NT2/D1 (cell line): ENCODE data around the gene CCDC78.
A peak's percentile ranks its signal among the peaks of the same experiment; 100 is the strongest.

Experiments used
- DNase-seq: peaks from one replicate; pipeline ENCODE4 v3.0.0-alpha.2; 2011; ENCODE audit warnings: low read depth, low spot score
- H3K27me3 ChIP-seq: 2 replicates; pipeline ENCODE4 v1.6.0; 2011; ENCODE audit warnings: mild to moderate bottlenecking; ENCODE audit not compliant: insufficient read length, insufficient read depth
- H3K36me3 ChIP-seq: 2 replicates; pipeline ENCODE4 v1.6.1; 2011; ENCODE audit warnings: mild to moderate bottlenecking, low read length, mixed read lengths; ENCODE audit not compliant: insufficient read depth, insufficient read length
- H3K4me1 ChIP-seq: 2 replicates; pipeline ENCODE4 v1.5.1; 2011; ENCODE audit not compliant: insufficient read depth, insufficient read length
- H3K4me3 ChIP-seq: 2 replicates; pipeline ENCODE4 v1.5.1; 2011; ENCODE audit warnings: low read depth; ENCODE audit not compliant: insufficient read length
- H3K9ac ChIP-seq: 2 replicates; pipeline ENCODE4 v1.6.0; 2011; ENCODE audit warnings: low read depth; ENCODE audit not compliant: insufficient read length
- H3K9me3 ChIP-seq: 2 replicates; pipeline ENCODE4 v1.5.1; 2011; ENCODE audit warnings: mild to moderate bottlenecking, low read length; ENCODE audit not compliant: insufficient read depth
- SUZ12 ChIP-seq: IDR thresholded peaks from 2 replicates; pipeline ENCODE4 v1.6.1; 2011; ENCODE audit not compliant: insufficient read length, insufficient read depth; ENCODE audit errors: extremely low read depth
- YY1 ChIP-seq: IDR thresholded peaks from 2 replicates; pipeline ENCODE4 v1.6.1; 2011; ENCODE audit not compliant: insufficient read length, insufficient read depth
- ZNF274 ChIP-seq: IDR thresholded peaks from 2 replicates; pipeline ENCODE4 v1.6.1; 2011; ENCODE audit warnings: mild to moderate bottlenecking, low read depth, low read length

Gene CCDC78

DNA sequence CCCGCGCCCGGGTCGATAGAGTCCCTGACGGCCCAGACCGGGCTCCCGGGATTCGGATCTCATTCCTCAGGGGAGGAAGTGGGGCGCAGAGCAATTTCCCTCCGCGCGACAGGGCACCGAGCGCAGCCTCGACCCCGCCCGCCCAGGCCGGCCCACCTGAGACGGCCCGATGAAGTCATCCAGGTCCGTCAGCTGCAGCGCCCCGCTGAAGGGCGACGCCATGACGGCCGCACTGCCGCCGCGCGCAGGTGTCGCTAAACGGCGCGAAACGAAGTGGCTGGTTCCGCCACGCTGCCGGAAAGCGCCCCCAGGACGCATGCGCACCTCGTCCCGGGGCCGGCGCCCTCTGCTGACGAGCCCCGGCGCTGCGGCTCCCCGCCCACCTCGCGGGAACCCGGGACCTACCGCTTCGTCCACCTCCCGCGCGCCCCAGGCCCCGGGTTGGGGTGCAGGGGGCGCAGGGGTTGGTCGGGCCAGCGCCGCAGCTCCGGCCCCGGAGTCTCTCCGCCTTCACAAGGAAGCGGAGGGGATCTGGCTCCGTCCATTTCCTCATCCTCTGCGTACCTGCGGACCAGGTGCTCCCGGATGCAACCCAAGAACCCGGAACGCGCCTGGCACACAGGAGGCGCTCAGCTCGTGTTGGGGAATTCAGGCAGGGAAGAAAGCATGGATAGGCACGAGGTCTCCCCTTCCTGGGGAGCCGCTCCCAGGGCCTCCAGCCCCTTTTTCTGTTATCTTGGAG is 14.7 kb upstream of the CCDC78 start, which contains the start of gene CIAO3:
CIAO3 (minus strand) TSS at position 234 of the 742 bp plus-strand sequence; CDS start at position 222, 12 bp downstream.
- no peaks in the 10 kb centered on the region for H3K27me3 ChIP-seq
- H3K4me1 ChIP-seq: peaks cover 2% of the 10 kb centered on the region
- peak; percentile 90 for DNase-seq

DNA sequence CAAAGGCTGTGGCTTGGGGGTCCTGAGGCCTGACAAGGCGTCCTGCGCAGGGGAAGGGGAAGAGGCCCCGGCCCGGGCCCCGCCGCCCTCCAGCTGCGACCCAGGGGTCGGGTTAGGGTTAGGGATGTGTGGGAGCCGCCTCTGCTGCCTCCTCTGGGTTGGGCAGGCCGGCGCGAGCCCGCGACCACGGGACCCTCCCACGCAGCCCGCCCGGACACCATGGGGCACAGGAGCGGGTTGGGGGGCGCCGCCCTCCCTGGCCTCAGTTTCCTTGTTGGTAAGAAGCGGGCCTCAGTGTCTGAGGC is 14.2 kb upstream of the CCDC78 start:
- no peak for DNase-seq
- no peaks in the 10 kb centered on the region for H3K9me3 ChIP-seq
- H3K27me3 ChIP-seq: no peaks in the 10 kb centered on the region
- TF ChIP-seq ZNF274 (no peak), YY1 (no peak)
- H3K4me3 ChIP-seq: peak overlapping the region; percentile 87
- peak overlapping the region; percentile 97 for H3K9ac ChIP-seq
- peaks cover 2% of the 10 kb centered on the region for H3K4me1 ChIP-seq
- peaks cover 34% of the 10 kb centered on the region for H3K36me3 ChIP-seq

More for the DNA sequence above, 14.7 kb upstream of the CCDC78 start, which contains the start of gene CIAO3:
- Histone ChIP-seq H3K9ac (peak within 1 kb of the TSS; percentile 97), H3K36me3 (peaks cover 29% of the 10 kb centered on the region), H3K4me3 (peak within 1 kb of the TSS; percentile 87), H3K9me3 (no peaks in the 10 kb centered on the region)
- TF ChIP-seq SUZ12: no peak
- peak; percentile 93 for TF ChIP-seq YY1

DNA sequence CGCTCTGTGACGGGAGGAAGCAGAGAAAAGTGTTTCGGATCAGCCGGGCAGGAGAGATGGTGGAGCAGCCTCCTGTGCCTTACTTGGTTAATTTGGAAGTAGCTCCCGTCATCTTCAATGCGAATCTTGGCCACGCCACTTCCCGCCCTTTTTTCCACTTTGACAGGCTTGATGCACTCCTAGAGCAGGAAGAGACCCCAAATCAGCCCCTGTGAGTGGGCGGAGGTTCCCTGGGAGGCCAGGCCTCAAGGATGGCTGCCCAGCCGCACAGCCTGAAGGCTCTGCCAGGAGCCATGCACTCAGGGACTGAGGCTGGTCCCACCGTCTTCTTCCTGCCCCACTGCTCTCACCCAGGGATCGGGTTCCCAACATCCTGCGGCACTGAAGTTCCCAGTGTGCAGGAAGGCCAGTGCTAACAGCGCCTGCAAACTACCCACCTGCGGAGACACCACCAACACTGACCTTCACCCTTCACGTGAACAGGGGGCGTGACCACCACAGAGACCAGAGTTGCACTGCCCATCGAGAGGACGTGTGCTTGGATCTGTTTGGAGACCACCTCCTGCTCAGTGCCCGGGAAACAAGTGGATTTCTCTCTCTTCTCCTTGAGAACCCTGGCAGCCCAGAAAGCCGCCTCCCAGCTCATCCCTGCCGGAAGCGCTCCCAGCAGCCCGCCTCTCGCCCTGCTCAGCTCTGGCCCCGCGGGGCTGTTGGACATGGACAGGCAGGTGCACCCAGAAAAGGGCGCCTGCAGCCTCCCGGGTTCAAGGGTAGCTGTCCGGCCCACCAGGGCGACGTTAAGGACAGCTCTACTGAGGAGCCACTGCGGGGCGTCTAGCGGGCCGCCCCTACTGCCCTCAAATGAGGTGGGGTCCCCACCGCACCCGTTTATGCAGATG is 13.6 kb upstream of the CCDC78 start:
- peak overlapping the region; percentile 87 for H3K4me3 ChIP-seq
- no peak for TF ChIP-seq SUZ12
- TF ChIP-seq ZNF274: no peak
- no peak for TF ChIP-seq YY1
- H3K4me1 ChIP-seq: peaks cover 2% of the 10 kb centered on the region
- H3K9me3 ChIP-seq: no peaks in the 10 kb centered on the region
- H3K36me3 ChIP-seq: peaks cover 40% of the 10 kb centered on the region
- H3K27me3 ChIP-seq: no peaks in the 10 kb centered on the region
- DNase-seq: no peak
- H3K9ac ChIP-seq: peak overlapping the region; percentile 97

DNA sequence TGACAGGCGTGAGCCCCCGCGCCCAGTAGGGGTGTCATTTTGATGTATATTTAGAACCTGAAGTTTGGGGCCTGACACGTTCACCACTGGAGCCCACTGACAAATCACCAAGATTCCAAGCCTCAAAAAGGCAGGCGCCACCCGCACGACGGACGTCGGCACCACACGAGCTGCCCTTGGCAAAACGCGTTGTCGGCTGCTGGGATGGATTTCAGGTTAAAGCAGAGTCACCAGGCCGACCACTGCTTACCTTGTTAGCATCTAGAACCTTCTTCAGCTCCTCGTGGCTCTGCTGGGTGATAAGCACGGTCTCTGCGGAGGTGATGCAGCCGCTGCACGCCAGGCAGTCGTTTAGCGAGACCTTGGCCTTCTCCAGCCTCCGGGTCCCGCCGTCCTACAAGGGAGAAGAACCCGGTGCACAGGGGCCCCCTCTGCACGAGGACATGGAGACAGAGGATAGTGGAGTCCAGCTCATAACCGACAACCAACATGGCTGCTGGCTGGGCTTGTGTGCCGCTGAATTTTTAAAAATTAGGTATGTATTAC is 10.8 kb upstream of the CCDC78 start:
- TF ChIP-seq SUZ12 (no peak), ZNF274 (no peak), YY1 (no peak)
- H3K9me3 ChIP-seq: no peaks in the 10 kb centered on the region
- H3K4me1 ChIP-seq: peaks cover 2% of the 10 kb centered on the region
- no peaks in the 10 kb centered on the region for H3K27me3 ChIP-seq
- DNase-seq: no peak
- H3K4me3 ChIP-seq: no peak overlapping the region
- peaks cover 67% of the 10 kb centered on the region for H3K36me3 ChIP-seq
- H3K9ac ChIP-seq: no peak overlapping the region

DNA sequence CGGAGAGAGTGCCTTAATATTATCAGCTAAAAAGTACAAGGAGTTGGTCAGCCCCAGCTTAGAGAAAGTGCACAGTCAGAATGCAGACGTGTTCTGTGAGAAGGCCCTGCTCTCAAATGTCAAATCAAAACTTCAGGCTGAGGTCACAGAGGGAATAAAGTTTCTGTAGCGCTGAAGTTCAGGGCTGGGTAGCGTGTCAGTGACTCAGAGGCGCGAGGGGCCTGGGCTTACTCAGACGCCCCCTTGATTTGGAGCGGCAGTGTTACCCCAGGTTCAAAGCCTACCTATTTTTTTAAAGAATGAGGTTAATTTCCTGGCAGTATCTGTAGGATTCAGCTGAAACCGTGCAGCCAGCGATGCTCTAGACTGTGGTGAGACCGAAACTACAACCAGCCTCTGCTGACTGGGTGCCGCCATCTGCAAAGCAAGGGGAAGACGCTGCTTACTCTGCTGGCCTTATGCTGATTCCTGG is 9.8 kb upstream of the CCDC78 start:
- Histone ChIP-seq H3K36me3 (peaks cover 75% of the 10 kb centered on the region), H3K9ac (no peak overlapping the region), H3K27me3 (no peaks in the 10 kb centered on the region), H3K9me3 (no peaks in the 10 kb centered on the region), H3K4me3 (no peak overlapping the region), H3K4me1 (peaks cover 5% of the 10 kb centered on the region)
- TF ChIP-seq ZNF274: no peak
- TF ChIP-seq SUZ12: no peak
- no peak for TF ChIP-seq YY1
- no peak for DNase-seq

DNA sequence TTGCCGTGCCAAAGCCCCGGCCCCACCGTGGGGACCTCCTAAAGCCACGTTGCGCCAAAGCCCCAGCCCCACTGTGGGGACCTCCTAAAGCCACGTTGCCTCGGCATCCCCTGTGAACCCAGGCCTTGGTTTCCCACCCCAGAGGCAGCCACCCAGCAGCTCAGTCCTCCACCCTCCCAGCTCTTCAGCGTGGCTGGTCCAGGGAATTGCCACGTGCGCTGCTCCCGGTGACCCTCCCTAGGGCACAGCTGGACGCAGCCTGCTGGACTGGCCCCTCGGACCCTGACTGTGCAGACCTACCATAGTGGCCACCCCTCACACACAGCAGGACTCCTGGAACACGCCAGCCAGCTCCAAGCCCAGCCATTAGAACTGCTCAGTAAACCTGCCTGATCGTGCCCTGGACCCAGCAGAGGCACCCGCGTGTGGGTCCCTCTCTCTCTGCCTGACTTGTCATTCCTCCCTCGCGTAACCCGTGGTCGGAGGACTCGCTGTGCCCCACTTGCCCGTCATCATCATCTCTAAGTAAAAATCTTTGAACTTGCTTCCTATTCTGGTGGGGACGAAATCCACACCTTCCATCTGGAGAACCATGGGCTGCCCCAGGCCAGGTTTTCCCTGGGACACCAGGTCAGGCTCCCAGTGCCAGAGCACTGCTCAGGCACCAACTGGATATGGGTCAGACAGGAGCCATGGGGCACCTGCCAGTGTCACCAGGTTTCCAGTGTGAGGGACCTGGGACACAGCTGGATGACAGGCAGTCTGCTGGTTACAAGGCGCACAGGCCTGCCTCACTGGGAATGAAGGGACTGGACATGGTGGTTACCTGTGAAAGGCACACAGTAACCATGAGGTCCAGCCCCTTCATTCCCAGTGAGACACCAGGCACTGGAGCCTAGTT is 9.0 kb upstream of the CCDC78 start:
- H3K4me1 ChIP-seq: peaks cover 6% of the 10 kb centered on the region
- H3K9me3 ChIP-seq: no peaks in the 10 kb centered on the region
- H3K36me3 ChIP-seq: peaks cover 83% of the 10 kb centered on the region
- H3K27me3 ChIP-seq: no peaks in the 10 kb centered on the region
- H3K4me3 ChIP-seq: no peak overlapping the region
- no peak for DNase-seq
- no peak overlapping the region for H3K9ac ChIP-seq
- TF ChIP-seq ZNF274 (no peak), SUZ12 (no peak), YY1 (no peak)
